Neural progenitor cell (in vitro differentiated cells): ENCODE measurements around the gene CATSPERB. TPM values are rescaled to one million over a fixed set of nuclear protein-coding genes. Genes with fewer than 3 reads are reported as not detected.
A peak's percentile ranks its signal among the peaks of the same experiment; 100 is the strongest.

Experiments
- DNase-seq: peaks from one replicate; pipeline ENCODE4 v3.0.0-alpha.2; 2016; ENCODE audit warnings: low spot score
- H2AFZ ChIP-seq: fragments of 200-600 bp; sonication (generic); replicated peaks from 2 replicates; pipeline ENCODE4 v1.6.1; 2016; ENCODE audit warnings: antibody characterized with exemption
- H3F3A ChIP-seq: fragments of 200-600 bp; sonication (generic); 2 replicates; pipeline ENCODE4 v1.6.1; 2016; ENCODE audit warnings: antibody characterized with exemption, low read depth
- H3K27ac ChIP-seq: fragments of 200-600 bp; sonication (generic); 2 replicates; pipeline ENCODE4 v1.5.1; 2016; ENCODE audit warnings: mild to moderate bottlenecking
- H3K27me3 ChIP-seq: fragments of 200-600 bp; sonication (generic); 2 replicates; pipeline ENCODE4 v1.6.1; 2016; ENCODE audit warnings: mild to moderate bottlenecking, moderate library complexity
- H3K36me3 ChIP-seq: fragments of 200-600 bp; sonication (generic); 2 replicates; pipeline ENCODE4 v1.5.1; 2016
- H3K4me1 ChIP-seq: fragments of 200-600 bp; sonication (generic); 2 replicates; pipeline ENCODE4 v1.6.1; 2016; ENCODE audit warnings: mixed run types
- H3K4me2 ChIP-seq: fragments of 200-600 bp; sonication (generic); 2 replicates; pipeline ENCODE4 v1.6.1; 2016
- H3K4me3 ChIP-seq: fragments of 200-600 bp; sonication (generic); 2 replicates; pipeline ENCODE4 v1.5.1; 2016
- H3K79me2 ChIP-seq: fragments of 200-600 bp; sonication (generic); 2 replicates; pipeline ENCODE4 v1.6.1; 2016; ENCODE audit warnings: low read depth
- H3K9ac ChIP-seq: fragments of 200-600 bp; sonication (generic); 2 replicates; pipeline ENCODE4 v1.6.1; 2016
- H3K9me3 ChIP-seq: fragments of 200-600 bp; sonication (generic); 2 replicates; pipeline ENCODE4 v1.5.1; 2016; ENCODE audit warnings: low read depth
- H4K20me1 ChIP-seq: fragments of 200-600 bp; sonication (generic); 2 replicates; pipeline ENCODE4 v1.6.1; 2016; ENCODE audit warnings: low read depth
- H3K27ac Mint-ChIP-seq: 3 replicates; pipeline ENCODE4 v1.8.0; 2021; ENCODE audit warnings: mixed read lengths
- H3K27me3 Mint-ChIP-seq: 2 replicates; pipeline ENCODE4 v1.8.0; 2022; ENCODE audit warnings: low read depth, mild to moderate bottlenecking, inconsistent platforms, moderate library complexity, mixed read lengths; ENCODE audit not compliant: insufficient read depth
- H3K36me3 Mint-ChIP-seq: 3 replicates; pipeline ENCODE4 v1.8.0; 2021; ENCODE audit warnings: mixed read lengths
- H3K4me1 Mint-ChIP-seq: 3 replicates; pipeline ENCODE4 v1.8.0; 2021; ENCODE audit warnings: mixed read lengths
- H3K4me3 Mint-ChIP-seq: 3 replicates; pipeline ENCODE4 v1.8.0; 2021; ENCODE audit warnings: mild to moderate bottlenecking, moderate library complexity, mixed read lengths
- H3K9me3 Mint-ChIP-seq: 3 replicates; pipeline ENCODE4 v1.8.0; 2020; ENCODE audit warnings: mixed read lengths
- CTCF ChIP-seq: fragments of 200-600 bp; sonication (generic); IDR thresholded peaks from 2 replicates; pipeline ENCODE4 v1.5.1; 2017; ENCODE audit warnings: antibody characterized with exemption, mild to moderate bottlenecking
- EZH2 ChIP-seq: fragments of 200-600 bp; sonication (generic); IDR thresholded peaks from 2 replicates; pipeline ENCODE4 v1.6.1; 2017; ENCODE audit warnings: antibody characterized with exemption, mild to moderate bottlenecking, moderate library complexity
- EZH2phosphoT487 ChIP-seq: fragments of 200-600 bp; sonication (generic); IDR thresholded peaks from 2 replicates; pipeline ENCODE4 v1.6.1; 2017; ENCODE audit warnings: antibody characterized with exemption
- total RNA-seq: library from RNA; depleted of rRNA; stranded (reverse); fragments of >200 nt; gene quantifications from 2 replicates; pipeline ENCODE4 v1.2.3, GENCODE V29; 2015; ENCODE audit warnings: low replicate concordance

Gene CATSPERB
- total RNA-seq, 1 donor from 2014 or later, result not detected

- no peaks in the 10 kb centered on the region for H3K4me1 Mint-ChIP-seq
- no peak overlapping the region for H3K4me3 Mint-ChIP-seq
- H3K27ac ChIP-seq, result no peak overlapping the region
- H3F3A ChIP-seq, result no peaks in the 10 kb centered on the region
- no peak overlapping the region for H3K27ac Mint-ChIP-seq
- no peaks in the 10 kb centered on the region for H4K20me1 ChIP-seq
- no peak overlapping the region for H3K4me2 ChIP-seq
- no peak overlapping the region for H3K9ac ChIP-seq
- H3K27me3 ChIP-seq, result no peaks in the 10 kb centered on the region
- H3K79me2 ChIP-seq, result no peaks in the 10 kb centered on the region
- no peaks in the 10 kb centered on the region for H3K36me3 Mint-ChIP-seq
- H3K36me3 ChIP-seq, result no peaks in the 10 kb centered on the region
- H2AFZ ChIP-seq, result no peak overlapping the region
- H3K4me3 ChIP-seq, result no peak overlapping the region
- TF ChIP-seq EZH2phosphoT487, result no peak
- TF ChIP-seq EZH2, result no peak
- TF ChIP-seq CTCF, result no peak
- no peaks in the 10 kb centered on the region for H3K9me3 Mint-ChIP-seq
- no peaks in the 10 kb centered on the region for H3K4me1 ChIP-seq
- DNase-seq, result no peak
- H3K27me3 Mint-ChIP-seq, result peaks cover 3% of the 10 kb centered on the region
- no peaks in the 10 kb centered on the region for H3K9me3 ChIP-seq
Measured at GRCh38 chr14:91716999-91717398, 14.9 kb downstream of the CATSPERB start.

GRCh38 chr14:91714805-91715204 lies 17.1 kb downstream of the CATSPERB start:
- no peaks in the 10 kb centered on the region for H3K9me3 Mint-ChIP-seq
- H3K27me3 Mint-ChIP-seq, result peaks cover 3% of the 10 kb centered on the region
- no peaks in the 10 kb centered on the region for H3K4me1 Mint-ChIP-seq
- Histone ChIP-seq H3K9ac (no peak overlapping the region), H3K9me3 (no peaks in the 10 kb centered on the region), H3K27ac (no peak overlapping the region), H2AFZ (no peak overlapping the region), H3K27me3 (no peaks in the 10 kb centered on the region), H3K4me2 (no peak overlapping the region), H3F3A (no peaks in the 10 kb centered on the region), H3K36me3 (no peaks in the 10 kb centered on the region), H4K20me1 (no peaks in the 10 kb centered on the region), H3K79me2 (no peaks in the 10 kb centered on the region), H3K4me3 (no peak overlapping the region), H3K4me1 (no peaks in the 10 kb centered on the region)
- no peaks in the 10 kb centered on the region for H3K36me3 Mint-ChIP-seq
- no peak overlapping the region for H3K4me3 Mint-ChIP-seq
- DNase-seq, result peak; percentile 7
- H3K27ac Mint-ChIP-seq, result no peak overlapping the region
- TF ChIP-seq CTCF (peak; percentile 20), EZH2phosphoT487 (no peak), EZH2 (no peak)

GRCh38 chr14:91708795-91709194 lies 23.1 kb downstream of the CATSPERB start:
- H3K27me3 ChIP-seq, result no peaks in the 10 kb centered on the region
- H3K4me1 ChIP-seq, result no peaks in the 10 kb centered on the region
- no peak for DNase-seq
- H3K9ac ChIP-seq, result no peak overlapping the region
- Mint-ChIP-seq H3K27me3 (no peaks in the 10 kb centered on the region), H3K4me3 (no peak overlapping the region), H3K4me1 (no peaks in the 10 kb centered on the region), H3K9me3 (no peaks in the 10 kb centered on the region), H3K36me3 (no peaks in the 10 kb centered on the region), H3K27ac (no peak overlapping the region)
- no peaks in the 10 kb centered on the region for H4K20me1 ChIP-seq
- no peak overlapping the region for H3K27ac ChIP-seq
- TF ChIP-seq EZH2, result no peak
- no peak for TF ChIP-seq CTCF
- no peak overlapping the region for H3K4me3 ChIP-seq
- H3K79me2 ChIP-seq, result no peaks in the 10 kb centered on the region
- H2AFZ ChIP-seq, result no peak overlapping the region
- H3F3A ChIP-seq, result no peaks in the 10 kb centered on the region
- H3K36me3 ChIP-seq, result no peaks in the 10 kb centered on the region
- no peaks in the 10 kb centered on the region for H3K9me3 ChIP-seq
- H3K4me2 ChIP-seq, result no peak overlapping the region

- no peaks in the 10 kb centered on the region for H3K27me3 Mint-ChIP-seq
Measured at GRCh38 chr14:91706996-91707395, 24.9 kb downstream of the CATSPERB start.

More at GRCh38 chr14:91706996-91707395, 24.9 kb downstream of the CATSPERB start:
- Mint-ChIP-seq H3K9me3 (no peaks in the 10 kb centered on the region), H3K36me3 (no peaks in the 10 kb centered on the region), H3K27ac (no peak overlapping the region), H3K4me1 (no peaks in the 10 kb centered on the region), H3K4me3 (no peak overlapping the region)
- no peaks in the 10 kb centered on the region for H3K36me3 ChIP-seq
- DNase-seq, result no peak
- H3K27ac ChIP-seq, result no peak overlapping the region
- no peak for TF ChIP-seq EZH2
- no peak for TF ChIP-seq EZH2phosphoT487
- TF ChIP-seq CTCF, result no peak
- H3K79me2 ChIP-seq, result no peaks in the 10 kb centered on the region
- no peak overlapping the region for H3K9ac ChIP-seq
- no peak overlapping the region for H2AFZ ChIP-seq
- H3K9me3 ChIP-seq, result no peaks in the 10 kb centered on the region
- no peaks in the 10 kb centered on the region for H4K20me1 ChIP-seq
- H3F3A ChIP-seq, result no peaks in the 10 kb centered on the region
- no peak overlapping the region for H3K4me2 ChIP-seq
- no peak overlapping the region for H3K4me3 ChIP-seq
- H3K4me1 ChIP-seq, result no peaks in the 10 kb centered on the region
- H3K27me3 ChIP-seq, result no peaks in the 10 kb centered on the region
